IPS-18c (cell line): Measurements from ENCODE around the gene SEC61B.

Experiments
- H3K4me3 ChIP-seq: 2 replicates; pipeline ENCODE4 v1.7.0; 2013; ENCODE audit warnings: low read depth, mild to moderate bottlenecking, low read length, moderate library complexity; ENCODE audit not compliant: insufficient read depth
- H3K9me3 ChIP-seq: one replicate; pipeline ENCODE4 v1.6.1; 2013; ENCODE audit warnings: mild to moderate bottlenecking, low read length, moderate library complexity; ENCODE audit not compliant: control insufficient read depth, insufficient read depth

The SEC61B gene

DNA sequence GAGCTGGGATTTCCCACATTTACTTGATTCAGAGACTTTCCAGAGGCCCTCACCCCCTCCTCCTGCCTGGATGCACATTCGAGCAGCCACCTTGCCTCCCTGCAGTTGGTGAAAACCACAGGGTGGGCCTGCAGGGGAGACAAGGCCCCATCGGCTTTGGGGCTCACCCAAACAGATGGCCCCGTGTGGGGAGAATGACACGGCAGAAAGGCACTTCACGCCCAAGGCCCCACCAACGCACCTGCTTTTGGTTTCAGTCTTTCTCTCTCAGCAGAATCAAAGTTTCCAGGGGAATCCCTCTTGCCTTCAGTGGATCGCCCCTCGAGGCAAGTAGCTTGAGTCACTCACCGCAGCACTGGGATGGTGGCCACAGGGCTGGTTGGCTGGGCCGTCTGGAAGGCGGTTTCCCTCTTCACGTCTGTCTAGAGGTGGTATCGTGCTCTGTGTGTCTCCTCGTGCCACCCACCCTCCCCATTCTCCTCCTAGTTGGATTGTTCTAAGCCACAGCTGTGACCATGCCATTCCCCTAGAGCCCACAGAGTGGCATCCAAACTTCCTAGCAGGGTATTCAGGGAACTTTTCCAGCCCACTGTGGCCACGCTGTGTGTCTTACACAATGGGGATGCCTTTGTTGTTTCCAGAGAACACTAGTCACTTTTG, 31.8 kb downstream of the SEC61B start:
- peaks cover 2% of the 10 kb centered on the region for H3K9me3 ChIP-seq
- H3K4me3 ChIP-seq = no peak overlapping the region

DNA sequence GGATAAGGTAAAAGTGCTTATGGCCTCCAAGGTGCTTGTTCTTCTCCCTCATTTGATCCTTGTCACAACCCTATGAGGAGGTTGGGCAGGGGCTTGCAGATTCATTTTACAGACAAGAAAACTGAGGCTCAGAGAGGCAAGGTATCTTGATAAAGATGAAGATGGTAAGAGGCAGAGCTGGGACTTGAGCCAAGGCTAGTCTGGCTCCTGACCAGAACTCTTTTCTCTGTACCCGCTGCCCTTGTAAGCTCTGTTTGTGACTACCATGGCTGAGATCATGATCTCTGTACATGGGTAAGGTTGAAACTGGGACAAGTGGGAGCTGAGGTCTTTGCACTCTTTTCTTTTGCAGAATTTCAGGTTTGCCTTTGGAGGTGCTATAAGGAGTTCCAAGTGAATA, 33.6 kb downstream of the SEC61B start:
- Histone ChIP-seq H3K4me3 (no peak overlapping the region), H3K9me3 (peaks cover 2% of the 10 kb centered on the region)

- Histone ChIP-seq H3K9me3 (peaks cover 2% of the 10 kb centered on the region), H3K4me3 (no peak overlapping the region)
Measured at GRCh38 chr9:99257723-99258389, 35.8 kb downstream of the SEC61B start.

DNA sequence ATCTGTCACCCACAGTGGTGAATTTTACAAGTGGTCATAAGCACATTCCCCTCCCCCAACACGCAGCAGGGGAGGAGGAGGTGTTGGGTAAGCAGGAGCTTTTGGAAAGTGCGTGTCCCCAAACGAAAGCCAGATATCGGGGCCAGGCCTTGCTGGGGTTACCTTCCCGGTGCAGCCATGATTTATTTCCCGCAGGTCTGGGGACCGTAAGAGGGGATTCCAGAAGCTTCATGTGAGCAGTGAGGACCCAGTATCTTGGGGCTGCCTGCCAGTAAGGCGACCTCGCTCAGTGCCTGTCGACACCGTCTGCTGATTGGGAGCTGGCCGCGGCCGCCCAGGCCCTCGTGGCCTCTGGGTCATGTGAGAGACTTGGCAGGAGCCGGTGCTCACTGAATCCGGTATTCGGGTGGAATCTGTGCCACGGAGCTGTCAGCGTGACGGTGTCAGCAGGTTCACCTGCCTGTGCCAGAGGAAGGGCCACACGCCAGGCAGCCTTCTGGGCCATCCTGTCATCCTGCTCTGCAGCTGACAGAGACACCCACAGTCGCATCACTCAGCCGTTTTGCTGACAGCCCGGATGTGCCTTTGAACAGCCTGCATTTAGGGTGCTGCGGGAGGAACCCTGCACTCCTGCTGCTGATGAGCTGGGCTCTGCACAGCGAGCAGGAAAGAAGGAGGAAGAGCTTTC, 37.3 kb downstream of the SEC61B start:
- Histone ChIP-seq H3K9me3 (peaks cover 2% of the 10 kb centered on the region), H3K4me3 (no peak overlapping the region)

- no peak overlapping the region for H3K4me3 ChIP-seq
- peaks cover 2% of the 10 kb centered on the region for H3K9me3 ChIP-seq
Measured at GRCh38 chr9:99261923-99262322, 39.8 kb downstream of the SEC61B start.

DNA sequence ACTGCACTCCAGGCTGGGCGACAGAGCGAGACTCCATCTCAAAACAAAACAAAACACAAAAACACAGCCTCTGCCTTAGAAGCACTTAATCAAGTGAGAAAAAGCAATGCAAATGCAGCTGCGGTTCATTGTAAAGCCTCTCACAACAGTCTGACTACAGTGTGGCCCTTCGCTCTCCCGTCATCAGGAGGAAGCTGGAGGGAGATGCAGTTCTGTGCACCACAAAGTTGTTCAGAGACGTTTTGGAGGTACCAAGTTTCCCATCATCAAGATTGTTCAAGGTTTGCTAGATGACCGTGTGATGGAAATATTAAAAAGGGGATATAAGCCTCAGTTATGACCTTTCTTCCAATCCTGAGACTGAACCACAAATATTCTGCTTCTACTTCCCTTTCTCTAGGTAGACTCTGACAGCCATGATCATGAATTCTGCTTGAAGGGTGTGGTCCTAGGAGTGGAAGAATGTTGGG, 40.9 kb downstream of the SEC61B start:
- H3K9me3 ChIP-seq = no peaks in the 10 kb centered on the region
- H3K4me3 ChIP-seq = no peak overlapping the region

- H3K4me3 ChIP-seq = no peak overlapping the region
- H3K9me3 ChIP-seq = no peaks in the 10 kb centered on the region
Measured at GRCh38 chr9:99264070-99264680, 42.1 kb downstream of the SEC61B start.

- no peaks in the 10 kb centered on the region for H3K9me3 ChIP-seq
- no peak overlapping the region for H3K4me3 ChIP-seq
Measured at GRCh38 chr9:99265691-99266090, 43.6 kb downstream of the SEC61B start.

GRCh38 chr9:99266255-99267023, 44.4 kb downstream of the SEC61B start:
- no peaks in the 10 kb centered on the region for H3K9me3 ChIP-seq
- H3K4me3 ChIP-seq = no peak overlapping the region

DNA sequence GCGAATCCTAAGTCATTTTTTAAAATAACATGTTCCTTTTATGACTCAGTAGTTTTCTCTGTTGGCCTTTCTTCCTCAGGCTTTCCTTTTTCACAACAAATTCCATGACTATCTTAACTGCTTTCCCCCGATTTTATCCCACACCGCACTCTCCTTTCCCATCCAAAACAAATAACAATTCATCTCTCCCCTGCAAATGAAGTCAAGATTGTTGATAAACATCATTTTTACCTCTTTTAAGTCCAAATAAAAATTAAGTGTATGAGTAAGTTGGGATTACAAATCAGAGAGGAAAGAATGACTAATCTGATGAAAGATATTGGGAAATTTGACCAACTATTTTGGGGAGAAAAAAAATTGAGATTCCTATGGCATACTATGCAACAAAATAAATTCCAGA, 47.3 kb downstream of the SEC61B start:
- no peak overlapping the region for H3K4me3 ChIP-seq
- H3K9me3 ChIP-seq = no peaks in the 10 kb centered on the region

- Histone ChIP-seq H3K4me3 (no peak overlapping the region), H3K9me3 (no peaks in the 10 kb centered on the region)
Measured at GRCh38 chr9:99270491-99270890, 48.4 kb downstream of the SEC61B start.

GRCh38 chr9:99272836-99273235, 50.8 kb downstream of the SEC61B start:
- Histone ChIP-seq H3K9me3 (no peaks in the 10 kb centered on the region), H3K4me3 (no peak overlapping the region)

DNA sequence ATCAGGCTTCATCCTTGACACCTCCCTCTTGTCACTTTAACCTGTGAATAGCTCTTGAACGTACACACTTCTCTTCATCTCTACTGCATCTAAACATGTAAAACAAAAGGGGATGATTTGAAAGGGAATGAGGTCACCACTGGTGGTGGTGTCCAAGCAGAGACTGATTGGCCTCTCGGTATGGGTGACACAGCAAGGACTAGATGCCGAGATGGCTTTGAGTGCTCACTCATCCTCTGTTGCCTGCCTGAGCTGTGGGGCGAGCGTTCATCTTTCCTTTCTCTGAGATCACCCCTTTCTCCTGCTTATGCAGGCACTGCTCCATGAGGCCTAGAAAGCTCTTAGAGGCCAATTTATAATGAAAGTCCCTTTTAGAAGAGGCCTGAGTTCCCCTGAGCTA, 51.9 kb downstream of the SEC61B start:
- no peaks in the 10 kb centered on the region for H3K9me3 ChIP-seq
- H3K4me3 ChIP-seq = no peak overlapping the region

DNA sequence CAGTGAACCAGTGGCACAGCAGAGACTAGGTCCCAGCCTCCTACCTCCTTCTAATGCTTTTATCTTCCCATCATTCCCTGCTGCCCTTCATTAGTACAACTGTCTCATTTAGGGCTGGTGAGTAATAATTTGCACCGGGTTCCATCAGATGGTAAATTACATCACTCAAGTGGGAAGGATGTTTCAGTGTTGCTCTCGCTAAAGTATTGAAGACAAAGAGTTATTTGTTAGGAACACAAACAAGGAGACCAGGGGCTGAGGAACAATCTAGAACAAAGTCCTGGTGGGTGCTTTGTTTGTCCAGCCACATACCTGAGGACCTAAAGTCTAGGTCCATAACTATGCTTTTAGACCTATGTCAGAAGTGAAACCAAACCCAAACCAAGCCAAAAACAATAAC, 52.4 kb downstream of the SEC61B start:
- Histone ChIP-seq H3K9me3 (no peaks in the 10 kb centered on the region), H3K4me3 (no peak overlapping the region)
